Measurements from ENCODE around the gene CSTB. TPM values are rescaled to one million over a fixed set of nuclear protein-coding genes. Genes with fewer than 3 reads are reported as not detected.

CSTB gene
- total RNA-seq, 1 experiment from 2014 or later: 136 TPM

DNA sequence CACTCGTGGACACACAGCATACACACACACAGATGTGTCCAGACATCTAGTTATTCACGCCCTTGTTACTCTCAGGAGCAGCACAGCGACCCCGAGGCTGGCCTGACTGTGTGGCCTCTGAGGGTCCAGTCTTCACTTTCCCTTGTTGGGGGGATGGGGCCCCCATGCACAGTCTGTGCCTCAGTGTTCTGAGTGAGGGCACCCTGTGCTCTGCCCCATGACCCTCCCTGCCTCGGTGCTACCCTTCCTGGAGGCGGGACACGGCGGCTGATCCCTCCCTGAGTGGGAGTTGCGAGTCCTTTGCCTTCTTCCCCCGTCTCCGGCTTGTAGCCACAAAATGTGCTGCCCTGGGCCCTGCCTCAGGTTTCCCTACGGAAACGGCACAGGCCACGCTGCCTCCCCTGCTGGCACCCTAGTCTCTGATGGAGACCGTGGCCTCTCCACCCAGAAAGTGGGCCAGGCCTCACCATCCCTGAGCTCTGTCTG is 8.6 kb downstream of the CSTB start:
- Histone ChIP-seq H3K36me3 (ENCODE audit: low read depth) (no peaks in the 10 kb centered on the region), H2AFZ (no peak overlapping the region), H3K9me2 (ENCODE audit: insufficient read depth) (no peaks in the 10 kb centered on the region), H3F3A (ENCODE audit: insufficient read depth, low read depth) (peaks cover 56% of the 10 kb centered on the region), H3K79me2 (ENCODE audit: low read depth) (no peaks in the 10 kb centered on the region), H4K20me1 (ENCODE audit: insufficient read depth) (no peaks in the 10 kb centered on the region), H3K4me3 (no peak overlapping the region), H3K4me2 (peak overlapping the region; percentile 78), H3K27me3 (ENCODE audit: insufficient read depth, low read depth) (no peaks in the 10 kb centered on the region), H3K9me3 (ENCODE audit: insufficient read depth, low read depth) (no peaks in the 10 kb centered on the region), H3K4me1 (replicated peaks; ENCODE audit: insufficient read depth) (peaks cover 29% of the 10 kb centered on the region), H3K27ac (peak overlapping the region; percentile 98)
- POLR2A ChIA-PET (ENCODE audit: unreplicated experiment): interaction anchor here (0.6 kb wide), 1 partner anchor 125 kb away, joined by 9 read pairs; no protein-coding TSS in a partner anchor
- no peak for TF ChIP-seq EZH2 (IDR thresholded peaks at IDR 0.05; ENCODE audit: low read depth)
- TF ChIP-seq, protein P1, sequence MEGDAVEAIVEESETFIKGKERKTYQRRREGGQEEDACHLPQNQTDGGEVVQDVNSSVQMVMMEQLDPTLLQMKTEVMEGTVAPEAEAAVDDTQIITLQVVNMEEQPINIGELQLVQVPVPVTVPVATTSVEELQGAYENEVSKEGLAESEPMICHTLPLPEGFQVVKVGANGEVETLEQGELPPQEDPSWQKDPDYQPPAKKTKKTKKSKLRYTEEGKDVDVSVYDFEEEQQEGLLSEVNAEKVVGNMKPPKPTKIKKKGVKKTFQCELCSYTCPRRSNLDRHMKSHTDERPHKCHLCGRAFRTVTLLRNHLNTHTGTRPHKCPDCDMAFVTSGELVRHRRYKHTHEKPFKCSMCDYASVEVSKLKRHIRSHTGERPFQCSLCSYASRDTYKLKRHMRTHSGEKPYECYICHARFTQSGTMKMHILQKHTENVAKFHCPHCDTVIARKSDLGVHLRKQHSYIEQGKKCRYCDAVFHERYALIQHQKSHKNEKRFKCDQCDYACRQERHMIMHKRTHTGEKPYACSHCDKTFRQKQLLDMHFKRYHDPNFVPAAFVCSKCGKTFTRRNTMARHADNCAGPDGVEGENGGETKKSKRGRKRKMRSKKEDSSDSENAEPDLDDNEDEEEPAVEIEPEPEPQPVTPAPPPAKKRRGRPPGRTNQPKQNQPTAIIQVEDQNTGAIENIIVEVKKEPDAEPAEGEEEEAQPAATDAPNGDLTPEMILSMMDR (conservative IDR thresholded peaks at IDR 0.05): no peak
- DNase-seq: no peak
- TSS peak; percentile 31 for BruUV-seq (replicated peaks)
- intact Hi-C loops (cut with micrococcal nuclease; ENCODE audit: unreplicated experiment): no loop called here
- CTCF ChIA-PET: no interaction called here

DNA sequence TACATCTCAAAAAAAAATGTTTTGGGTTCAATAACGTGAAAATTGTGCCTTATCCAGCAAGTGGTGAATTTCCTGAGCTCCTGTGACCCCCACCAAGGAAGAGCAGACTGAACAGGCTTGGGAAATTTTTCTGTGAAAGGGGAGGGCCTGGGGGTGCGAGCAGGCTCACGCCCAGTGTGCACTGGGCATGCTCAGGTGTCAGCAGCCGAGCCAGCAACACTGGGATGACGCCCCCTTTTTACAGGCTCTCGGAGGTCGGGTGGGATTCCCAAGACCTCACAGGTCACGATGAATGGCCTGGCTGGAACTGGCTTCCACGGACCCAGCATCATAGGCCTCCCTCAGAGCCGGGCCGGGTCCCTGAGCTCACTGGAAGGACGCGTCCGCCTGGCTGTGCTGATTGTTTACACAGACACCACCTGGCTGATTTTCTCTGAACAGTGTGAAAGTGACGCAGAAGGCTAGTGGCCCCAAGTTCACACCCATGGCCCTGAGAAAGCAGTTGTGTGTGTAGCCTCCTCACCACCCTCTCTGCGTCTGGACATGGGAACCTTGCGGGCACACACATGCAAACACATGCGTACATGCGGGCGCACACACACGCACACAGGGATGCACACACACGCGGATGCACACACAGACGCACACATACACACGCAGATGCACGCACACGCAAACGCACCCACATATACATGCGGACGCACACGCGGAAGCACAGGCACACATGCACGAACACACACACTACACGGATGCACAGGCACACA is 9.2 kb downstream of the CSTB start:
- H2AFZ ChIP-seq: no peak overlapping the region
- POLR2A ChIA-PET (ENCODE audit: unreplicated experiment): no interaction called here
- CTCF ChIA-PET: interaction anchor here (0.5 kb wide), 1 partner anchor 971 kb away, joined by 9 read pairs; no protein-coding TSS in a partner anchor
- intact Hi-C loops (cut with micrococcal nuclease; ENCODE audit: unreplicated experiment): no loop called here
- BruUV-seq (replicated peaks): no TSS peak
- no peaks in the 10 kb centered on the region for H3K79me2 ChIP-seq (ENCODE audit: low read depth)
- no peaks in the 10 kb centered on the region for H4K20me1 ChIP-seq (ENCODE audit: insufficient read depth)
- peaks cover 51% of the 10 kb centered on the region for H3F3A ChIP-seq (ENCODE audit: insufficient read depth, low read depth)
- no peaks in the 10 kb centered on the region for H3K27me3 ChIP-seq (ENCODE audit: insufficient read depth, low read depth)
- H3K4me1 ChIP-seq (replicated peaks; ENCODE audit: insufficient read depth): peaks cover 29% of the 10 kb centered on the region
- no peak for TF ChIP-seq EZH2 (IDR thresholded peaks at IDR 0.05; ENCODE audit: low read depth)
- TF ChIP-seq, protein P1 (conservative IDR thresholded peaks at IDR 0.05): no peak
- H3K4me3 ChIP-seq: no peak overlapping the region
- no peaks in the 10 kb centered on the region for H3K9me3 ChIP-seq (ENCODE audit: insufficient read depth, low read depth)
- H3K36me3 ChIP-seq (ENCODE audit: low read depth): no peaks in the 10 kb centered on the region
- peak overlapping the region; percentile 98 for H3K27ac ChIP-seq
- peak overlapping the region; percentile 78 for H3K4me2 ChIP-seq
- DNase-seq: no peak
- H3K9me2 ChIP-seq (ENCODE audit: insufficient read depth): no peaks in the 10 kb centered on the region

DNA sequence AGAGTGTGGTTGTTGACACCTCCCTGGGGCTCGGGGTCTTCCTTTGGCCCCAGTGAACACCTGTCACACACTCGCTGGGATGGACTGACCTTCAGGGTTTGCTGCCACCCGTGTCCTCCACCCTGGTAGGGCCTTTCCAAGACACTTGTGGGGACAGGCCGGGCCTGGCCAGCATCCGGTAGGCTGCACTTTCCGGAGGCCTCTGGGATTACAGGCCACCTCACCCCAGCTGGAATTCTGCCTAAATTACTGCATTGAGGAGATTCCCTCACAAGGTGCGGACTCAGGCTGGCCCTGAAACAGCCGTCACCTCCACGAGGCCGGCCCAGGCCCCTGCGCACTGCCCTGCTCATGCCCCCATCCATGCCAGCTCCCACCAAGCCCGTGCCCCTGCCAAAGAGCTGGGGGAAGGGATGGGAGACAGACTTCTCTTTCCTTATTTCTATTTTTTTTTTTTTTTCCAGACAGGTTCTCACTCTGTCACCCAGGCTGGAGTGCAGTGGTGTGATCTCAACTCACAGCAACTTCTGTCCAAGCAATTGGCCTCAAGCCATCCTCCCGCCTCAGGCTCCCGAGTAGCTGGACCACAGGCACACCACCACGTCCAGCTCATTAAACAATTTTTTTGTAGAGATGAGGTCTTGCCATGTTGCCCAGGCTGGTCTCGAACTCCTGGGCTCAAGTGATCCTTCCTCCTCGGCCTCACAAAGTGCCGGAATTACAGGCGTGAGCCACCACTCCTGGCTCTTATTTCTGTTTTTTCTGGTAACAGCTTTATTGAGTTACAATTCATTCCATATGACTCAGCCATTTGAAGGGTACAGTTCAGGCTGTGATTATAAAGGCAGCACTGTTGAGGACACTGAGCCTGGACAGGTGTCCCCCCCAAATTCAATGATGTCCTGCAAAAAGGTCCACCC is 11.3 kb downstream of the CSTB start:
- TF ChIP-seq EZH2 (IDR thresholded peaks at IDR 0.05; ENCODE audit: low read depth): no peak
- TF ChIP-seq, protein P1 (conservative IDR thresholded peaks at IDR 0.05): no peak
- Histone ChIP-seq H3K79me2 (ENCODE audit: low read depth) (no peaks in the 10 kb centered on the region), H3K9me3 (ENCODE audit: insufficient read depth, low read depth) (no peaks in the 10 kb centered on the region), H3K36me3 (ENCODE audit: low read depth) (no peaks in the 10 kb centered on the region), H3K9me2 (ENCODE audit: insufficient read depth) (no peaks in the 10 kb centered on the region), H3K27ac (peak overlapping the region; percentile 47), H3F3A (ENCODE audit: insufficient read depth, low read depth) (peaks cover 48% of the 10 kb centered on the region), H3K27me3 (ENCODE audit: insufficient read depth, low read depth) (no peaks in the 10 kb centered on the region), H3K4me2 (no peak overlapping the region), H3K4me3 (no peak overlapping the region), H2AFZ (no peak overlapping the region), H3K4me1 (replicated peaks; ENCODE audit: insufficient read depth) (peaks cover 28% of the 10 kb centered on the region), H4K20me1 (ENCODE audit: insufficient read depth) (no peaks in the 10 kb centered on the region)
- DNase-seq: no peak
- intact Hi-C loops (cut with micrococcal nuclease; ENCODE audit: unreplicated experiment): no loop called here
- no TSS peak for BruUV-seq (replicated peaks)
- ChIA-PET POLR2A (ENCODE audit: unreplicated experiment) (interaction anchor here (0.6 kb wide), 1 partner anchor 37 kb away, joined by 3 read pairs; no protein-coding TSS in a partner anchor), CTCF (no interaction called here)
